NCI-H1930 (cell line): Measurements from ENCODE around the gene RXRA.

ENCODE experiments used
- DNase-seq, 2 experiments: peaks; one replicate each; lab custom pipeline; 2025; lab: John Stamatoyannopoulos, UW

The RXRA gene

DNA sequence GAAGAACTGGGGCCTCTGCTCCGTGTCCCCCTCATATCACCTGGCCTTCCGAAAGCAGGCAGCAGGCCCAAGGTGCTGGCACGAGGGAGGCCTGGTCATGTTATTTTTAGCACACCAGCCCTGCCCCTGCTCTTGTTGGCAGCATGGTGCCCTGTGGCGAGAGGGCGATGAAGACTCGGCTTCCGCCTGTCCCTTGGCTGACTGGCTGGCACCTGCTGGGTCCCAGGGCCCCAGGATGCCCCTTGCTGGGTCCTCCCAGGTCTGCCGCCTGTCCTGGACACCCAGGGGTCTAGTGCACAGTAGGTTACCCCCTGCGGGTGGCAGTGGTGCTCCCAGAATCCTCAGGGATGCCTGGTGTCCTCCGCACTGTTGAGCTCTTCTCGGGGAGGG is 77.0 kb downstream of the RXRA start:
- DNase-seq, result no peak

DNA sequence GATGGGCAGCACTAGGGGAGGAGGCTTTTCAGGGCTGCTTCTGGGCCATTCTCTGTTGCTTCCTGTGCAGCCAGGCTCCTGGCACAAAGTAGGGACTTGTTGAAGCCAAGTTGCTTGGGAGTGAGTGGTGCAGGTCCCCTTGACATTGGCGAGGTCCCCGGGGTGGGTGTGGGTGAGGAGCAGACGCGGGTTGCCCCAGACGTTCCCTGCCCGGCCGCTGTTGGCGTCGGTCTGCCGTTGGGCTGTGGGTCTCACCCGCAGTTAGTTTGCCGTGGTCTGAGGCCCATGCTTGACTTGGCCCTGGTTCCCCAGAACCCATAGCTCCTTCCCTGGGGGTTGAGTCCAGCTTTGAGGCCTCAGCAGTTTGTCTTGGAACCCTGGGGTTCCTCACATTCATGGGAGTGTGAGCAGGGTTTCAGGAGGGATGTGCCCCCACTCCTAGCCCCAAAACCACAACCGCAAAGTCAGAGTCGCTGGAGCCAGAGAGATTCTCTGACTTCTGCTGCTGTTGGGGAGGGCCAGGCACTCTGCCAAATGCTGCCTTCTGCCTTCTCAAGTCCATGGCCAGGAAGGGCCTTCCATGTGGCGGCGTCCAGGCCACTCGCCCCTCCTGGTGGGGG is 77.5 kb downstream of the RXRA start:
- no peak for DNase-seq

- no peak for DNase-seq
Observed at GRCh38 chr9:134404376-134405358, 78.4 kb downstream of the RXRA start.

GRCh38 chr9:134405527-134405926 is 79.3 kb downstream of the RXRA start:
- no peak for DNase-seq

- DNase-seq, result no peak
Observed at GRCh38 chr9:134406366-134407120, 80.3 kb downstream of the RXRA start.

- DNase-seq, result no peak
Observed at GRCh38 chr9:134407121-134407779, 81.0 kb downstream of the RXRA start.

- no peak for DNase-seq
Observed at GRCh38 chr9:134408389-134408788, 82.1 kb downstream of the RXRA start.

- DNase-seq, result no peak
Observed at GRCh38 chr9:134408939-134409737, 82.9 kb downstream of the RXRA start.

DNA sequence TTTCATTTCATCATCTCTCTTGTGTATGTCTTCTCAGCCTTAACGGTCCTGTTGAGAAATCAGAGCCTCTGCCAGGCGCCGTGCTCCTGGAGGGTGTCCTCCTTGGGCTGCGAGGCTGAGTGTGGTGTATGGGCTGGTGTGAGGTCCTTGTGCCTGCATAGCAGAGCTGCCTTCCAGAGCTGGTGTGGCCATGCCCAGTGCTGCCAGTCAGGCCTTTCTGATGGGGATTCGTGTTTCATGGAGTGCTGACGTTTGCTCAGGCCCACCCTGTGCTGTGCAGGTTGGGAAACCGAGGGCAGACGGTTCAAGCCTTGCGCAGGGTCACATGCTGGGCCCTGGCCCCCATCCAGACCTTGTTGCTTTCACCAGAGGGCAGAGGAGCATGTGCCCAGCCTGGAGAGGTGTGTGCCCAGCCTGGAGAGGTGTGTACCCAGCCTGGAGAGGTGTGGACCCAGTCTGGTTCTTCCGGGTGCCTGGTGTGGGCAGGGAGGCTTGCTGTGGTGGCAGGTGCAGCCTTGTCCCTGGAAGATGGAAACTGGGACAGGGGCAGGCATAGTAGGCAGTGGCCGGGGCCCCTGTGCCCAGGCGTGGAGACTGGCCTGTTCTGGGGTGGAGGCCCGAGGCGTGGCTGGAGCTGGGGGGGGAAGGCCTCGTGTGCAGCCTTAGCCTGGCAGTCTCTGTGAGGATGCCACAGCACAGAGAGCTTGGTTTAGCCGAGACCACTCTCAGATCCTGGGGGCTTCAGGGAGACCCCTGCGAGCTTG is 84.0 kb downstream of the RXRA start:
- DNase-seq, result no peak

- no peak for DNase-seq
Observed at GRCh38 chr9:134410835-134411217, 84.6 kb downstream of the RXRA start.

GRCh38 chr9:134411440-134412297 is 85.4 kb downstream of the RXRA start:
- DNase-seq, result no peak

DNA sequence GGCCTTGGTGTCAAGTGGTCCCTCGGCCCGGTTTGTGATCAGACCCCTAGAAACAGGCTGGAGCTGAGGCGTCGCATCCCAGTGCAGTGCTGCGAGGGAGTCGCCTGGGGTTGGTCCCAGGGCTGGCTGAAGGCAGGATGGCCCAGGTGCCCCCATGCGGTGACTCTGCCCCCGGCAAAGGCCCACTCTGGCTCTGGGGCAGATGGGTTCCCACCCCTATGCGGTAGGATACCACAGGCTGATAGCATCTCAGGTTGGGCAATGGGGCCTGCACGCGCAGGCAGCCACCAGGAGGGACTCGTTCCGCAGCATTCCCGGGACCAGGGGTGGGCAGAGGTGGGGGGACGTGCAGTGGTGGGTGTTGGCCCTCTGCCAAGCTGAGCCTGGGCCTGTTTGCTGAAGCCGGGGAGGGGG is 86.0 kb downstream of the RXRA start:
- no peak for DNase-seq

- no peak for DNase-seq
Observed at GRCh38 chr9:134413112-134413715, 87.0 kb downstream of the RXRA start.

DNA sequence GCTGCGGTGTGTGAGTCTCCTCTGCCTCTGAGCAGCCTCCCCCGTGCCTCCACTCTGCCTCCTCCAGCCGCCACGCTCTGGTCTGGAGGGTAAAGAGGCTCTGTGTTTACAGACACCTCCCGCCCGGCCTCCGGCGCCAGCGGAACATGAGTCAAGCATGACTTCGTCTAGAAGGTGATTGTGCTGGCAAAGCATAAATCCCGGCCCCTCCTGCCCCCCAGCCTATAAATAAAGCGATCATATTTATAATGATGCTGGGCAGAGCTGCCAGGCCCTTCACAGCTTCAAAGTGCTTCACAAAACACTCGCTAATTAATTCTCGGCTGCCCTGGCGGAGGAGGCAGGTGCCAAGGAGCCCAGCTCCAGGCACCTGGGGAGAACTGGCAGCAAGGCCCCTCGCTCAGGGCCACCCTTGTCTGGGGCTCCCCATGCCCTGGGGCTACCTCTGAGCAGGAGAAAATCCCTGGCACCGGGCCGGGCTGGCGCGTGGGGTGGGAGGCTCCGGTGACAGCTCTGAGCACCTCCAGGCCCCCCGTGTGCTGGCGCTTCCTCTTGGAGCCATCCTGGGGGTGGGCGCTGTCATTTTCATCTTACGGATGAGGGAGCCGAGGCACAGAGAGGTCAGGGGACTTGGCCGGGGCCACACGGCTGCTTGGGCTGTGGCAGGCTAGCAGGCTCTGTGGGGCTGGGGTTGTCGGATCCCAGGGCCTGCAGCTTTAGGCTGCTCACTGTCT is 87.8 kb downstream of the RXRA start:
- no peak for DNase-seq

DNA sequence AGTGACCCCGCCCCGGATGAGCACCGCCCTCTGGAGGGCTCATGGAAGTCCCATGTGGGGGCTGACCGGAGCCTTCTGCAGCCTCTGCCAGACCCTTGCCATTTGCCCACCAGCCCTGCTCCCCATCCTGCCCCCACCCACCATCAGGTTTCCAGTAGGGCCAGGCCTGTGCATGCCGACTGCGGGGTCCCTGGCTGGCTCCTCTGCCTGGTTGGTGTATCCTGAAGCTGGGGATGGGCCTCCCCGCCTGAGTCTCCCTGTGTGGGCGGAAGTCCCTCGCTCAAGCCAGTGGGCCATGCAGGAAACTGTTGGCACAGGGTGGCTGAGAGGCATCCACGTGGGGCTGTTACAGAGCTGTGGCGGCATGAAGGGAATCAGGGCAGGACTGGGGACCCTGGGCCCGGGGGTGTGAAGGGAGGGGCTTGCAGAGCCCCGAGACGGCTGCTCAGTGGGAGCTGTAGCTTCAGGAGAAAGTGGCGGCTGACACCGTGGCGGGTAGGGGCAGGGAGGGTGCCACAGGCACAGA is 88.7 kb downstream of the RXRA start:
- DNase-seq, result no peak

DNA sequence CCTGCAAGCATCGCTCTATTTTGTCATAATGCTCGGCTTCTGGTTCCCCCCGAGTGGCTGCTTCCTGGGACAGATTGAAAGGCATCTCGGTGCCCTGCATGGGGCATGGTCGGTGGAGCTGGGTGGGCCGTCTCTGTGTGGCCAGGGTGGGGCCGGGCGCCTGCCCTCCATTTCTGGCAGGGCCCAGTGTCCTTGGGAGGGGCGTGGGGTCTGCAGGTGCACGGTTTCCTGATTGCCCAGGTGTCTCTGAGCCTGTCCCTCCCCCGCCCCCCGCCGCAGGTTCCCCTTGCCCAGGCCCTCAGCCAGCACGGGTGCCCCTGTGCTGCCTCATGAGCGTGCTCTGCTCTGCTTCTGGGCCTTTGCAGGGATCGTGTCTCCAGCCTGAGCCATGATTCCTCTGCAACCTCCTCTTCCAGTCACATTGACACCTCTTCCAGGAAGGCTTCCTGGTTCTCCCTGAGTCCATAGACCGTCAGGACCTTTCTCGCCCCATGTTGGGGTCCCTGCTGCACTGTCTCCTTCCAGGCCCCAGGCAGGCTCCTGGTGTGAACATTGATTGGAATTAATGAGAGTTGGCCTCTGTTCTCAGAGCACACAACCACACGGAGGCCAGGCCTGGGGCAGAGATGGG is 90.2 kb downstream of the RXRA start:
- DNase-seq, result no peak

DNA sequence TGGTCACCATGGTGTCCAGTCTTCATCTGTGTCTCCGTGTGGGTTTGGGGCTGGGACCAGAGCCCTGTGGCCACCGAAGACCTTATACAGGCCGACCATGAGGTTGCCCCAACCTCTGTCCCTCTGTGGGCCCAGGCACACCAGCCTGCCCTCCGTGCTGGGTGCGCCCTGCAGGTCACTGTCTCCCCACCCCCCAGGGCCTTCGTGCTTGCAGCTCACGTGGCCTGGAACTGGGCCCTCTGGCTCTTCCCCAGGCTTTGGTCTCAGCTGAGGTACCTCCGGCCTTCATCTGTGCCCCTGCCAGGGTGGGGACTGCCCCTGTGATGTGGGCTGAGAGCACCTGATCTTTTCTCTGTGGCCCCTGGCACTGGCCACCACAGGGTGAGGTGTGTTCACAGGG is 92.1 kb downstream of the RXRA start:
- DNase-seq, result no peak
